IMR-90 (cell line): Measurements from ENCODE around the gene LIMK2. TPM values are rescaled to one million over a fixed set of nuclear protein-coding genes. Genes with fewer than 3 reads are reported as not detected.

Source experiments
- ATAC-seq: fragments of 200-7000 bp; cut with Tn5 transposase; 2 replicates; pipeline ENCODE4 v1.9.1; 2020; ENCODE audit warnings: low read depth, mild to moderate bottlenecking, moderate library complexity
- BruUV-seq: library from RNA; stranded (reverse); fragments of 400-500 nt; replicated peaks from 2 replicates; lab custom pipeline; 2021; lab: Mats Ljungman, UMichigan
- CTCF ChIA-PET: fragments of 300-600 bp; formaldehyde crosslinking; extraction: SDS; loops from one replicate; lab custom pipeline; 2021; ENCODE audit warnings: antibody characterized with exemption; lab: Yijun Ruan, JAX
- POLR2A ChIA-PET: fragments of 300-600 bp; sonication (Branson Sonifier 250); formaldehyde crosslinking; loops from one replicate; lab custom pipeline; 2022; ENCODE audit warnings: antibody characterized with exemption; ENCODE audit not compliant: unreplicated experiment; lab: Charles Lee
- DNase-seq: peaks from one replicate; pipeline ENCODE4 v3.0.0; 2013
- H2AFZ ChIP-seq: replicated peaks from 2 replicates; pipeline ENCODE3; 2013; ENCODE audit warnings: low read length, mild to moderate bottlenecking; ENCODE audit not compliant: poor library complexity
- H2AK5ac ChIP-seq: 2 replicates; pipeline ENCODE4 v1.6.1; 2013; ENCODE audit warnings: low read depth, low read length, inconsistent platforms
- H2AK9ac ChIP-seq: replicated peaks from 2 replicates; pipeline ENCODE3; 2013; ENCODE audit warnings: mild to moderate bottlenecking, low read depth, low read length, moderate library complexity; ENCODE audit not compliant: poor library complexity
- H2BK120ac ChIP-seq: 2 replicates; pipeline ENCODE4 v1.6.1; 2013; ENCODE audit warnings: low read depth, low read length, inconsistent platforms
- H2BK15ac ChIP-seq: 3 replicates; pipeline ENCODE4 v1.6.1; 2013; ENCODE audit warnings: low read depth, low read length, inconsistent platforms
- H2BK20ac ChIP-seq: 2 replicates; pipeline ENCODE4 v1.6.1; 2013; ENCODE audit warnings: low read depth, mild to moderate bottlenecking, inconsistent platforms, low read length, moderate library complexity
- H2BK5ac ChIP-seq: 2 replicates; pipeline ENCODE4 v1.6.1; 2013; ENCODE audit warnings: mild to moderate bottlenecking, low read depth, low read length, inconsistent platforms; ENCODE audit not compliant: poor library complexity, severe bottlenecking
- H3K14ac ChIP-seq: replicated peaks from 2 replicates; pipeline ENCODE4 v1.6.1; 2013; ENCODE audit warnings: low read depth, low read length, inconsistent platforms
- H3K18ac ChIP-seq: 2 replicates; pipeline ENCODE4 v1.6.1; 2013; ENCODE audit warnings: low read depth, low read length, control low read depth
- H3K23ac ChIP-seq: 2 replicates; pipeline ENCODE4 v1.6.1; 2013; ENCODE audit warnings: low read depth, low read length, inconsistent platforms
- H3K27ac ChIP-seq: 2 replicates; pipeline ENCODE4 v1.5.1; 2013; ENCODE audit warnings: mild to moderate bottlenecking, control low read depth, low read length; ENCODE audit not compliant: insufficient read depth
- H3K27me3 ChIP-seq: 2 replicates; pipeline ENCODE4 v1.6.1; 2013; ENCODE audit warnings: low read length; ENCODE audit not compliant: control insufficient read depth, insufficient read depth
- H3K36me3 ChIP-seq: 2 replicates; pipeline ENCODE4 v1.6.1; 2013; ENCODE audit warnings: low read length, mixed read lengths; ENCODE audit not compliant: control insufficient read depth, insufficient read depth
- H3K4ac ChIP-seq: 2 replicates; pipeline ENCODE4 v1.6.1; 2013; ENCODE audit warnings: low read depth, low read length, inconsistent platforms
- H3K4me1 ChIP-seq: 2 replicates; pipeline ENCODE4 v1.6.1; 2013; ENCODE audit warnings: low read length, mixed read lengths; ENCODE audit not compliant: control insufficient read depth, insufficient read depth
- H3K4me2 ChIP-seq: 2 replicates; pipeline ENCODE4 v1.6.1; 2013; ENCODE audit warnings: low read depth, mild to moderate bottlenecking, control low read depth, low read length, moderate library complexity
- H3K4me3 ChIP-seq: 2 replicates; pipeline ENCODE4 v1.5.1; 2013; ENCODE audit warnings: low read depth, mild to moderate bottlenecking, control low read depth, low read length, moderate library complexity; ENCODE audit not compliant: insufficient read depth
- H3K56ac ChIP-seq: 2 replicates; pipeline ENCODE4 v1.6.1; 2013; ENCODE audit warnings: low read length, inconsistent platforms; ENCODE audit not compliant: insufficient read depth; ENCODE audit errors: extremely low read depth
- H3K79me1 ChIP-seq, 2 experiments: 2 replicates each; pipeline ENCODE4 v1.6.1; 2013; ENCODE audit warnings: low read length in 2 of 2, inconsistent platforms in 1 of 2, low read depth in 1 of 2
- H3K9ac ChIP-seq: 2 replicates; pipeline ENCODE4 v1.6.1; 2013; ENCODE audit warnings: low read depth, low read length, control low read depth
- H3K9me1 ChIP-seq: 2 replicates; pipeline ENCODE4 v1.6.1; 2013; ENCODE audit warnings: low read length, inconsistent platforms; ENCODE audit not compliant: insufficient read depth
- H3K9me3 ChIP-seq: 2 replicates; pipeline ENCODE4 v1.6.1; 2013; ENCODE audit warnings: low read length; ENCODE audit not compliant: control insufficient read depth, insufficient read depth
- H4K20me1 ChIP-seq: 2 replicates; pipeline ENCODE4 v1.6.1; 2013; ENCODE audit warnings: low read length, inconsistent platforms; ENCODE audit not compliant: insufficient read depth
- H4K5ac ChIP-seq: 2 replicates; pipeline ENCODE4 v1.6.1; 2013; ENCODE audit warnings: mild to moderate bottlenecking, low read depth, low read length, control low read depth
- H4K8ac ChIP-seq, 2 experiments: 2 replicates each; pipeline ENCODE4 v1.6.1; 2013; ENCODE audit warnings: low read depth in 2 of 2, low read length in 2 of 2, control low read depth in 1 of 2, inconsistent platforms in 1 of 2
- H4K91ac ChIP-seq: 2 replicates; pipeline ENCODE4 v1.6.1; 2013; ENCODE audit warnings: low read depth, low read length, inconsistent platforms; ENCODE audit not compliant: insufficient read depth
- BHLHE40 ChIP-seq: fragments of 150-350 bp; IDR thresholded peaks from 2 replicates; pipeline ENCODE4 v1.6.1; 2016; ENCODE audit warnings: mild to moderate bottlenecking, low read depth, low read length
- CEBPB ChIP-seq: IDR thresholded peaks from 2 replicates; pipeline ENCODE4 v1.6.1; 2012; ENCODE audit warnings: low read depth, low read length, improper control_type of control experiment
- CHD1 ChIP-seq: IDR thresholded peaks from 2 replicates; pipeline ENCODE4 v1.6.1; 2012; ENCODE audit warnings: low read depth, low read length, improper control_type of control experiment
- FOS ChIP-seq: fragments of 150-350 bp; IDR thresholded peaks from 2 replicates; pipeline ENCODE4 v1.6.1; 2016; ENCODE audit warnings: low read depth, low read length
- MAFK ChIP-seq: IDR thresholded peaks from 2 replicates; pipeline ENCODE4 v1.6.1; 2012; ENCODE audit warnings: low read depth, low read length, improper control_type of control experiment
- MAZ ChIP-seq: IDR thresholded peaks from 2 replicates; pipeline ENCODE4 v1.6.1; 2012; ENCODE audit warnings: low read depth, mild to moderate bottlenecking, low read length, improper control_type of control experiment, moderate library complexity, borderline replicate concordance
- MXI1 ChIP-seq: IDR thresholded peaks from 2 replicates; pipeline ENCODE4 v1.6.1; 2012; ENCODE audit warnings: low read depth, mild to moderate bottlenecking, low read length, moderate library complexity, borderline replicate concordance
- NFE2L2 ChIP-seq: fragments of 150-350 bp; IDR thresholded peaks from 2 replicates; pipeline ENCODE4 v1.6.1; 2016; ENCODE audit warnings: low read depth, mild to moderate bottlenecking, low read length
- POLR2A ChIP-seq: IDR thresholded peaks from 2 replicates; pipeline ENCODE4 v1.6.1; 2012; ENCODE audit warnings: mild to moderate bottlenecking, low read depth, low read length
- RAD21 ChIP-seq: IDR thresholded peaks from 2 replicates; pipeline ENCODE4 v1.6.1; 2012; ENCODE audit warnings: low read length, improper control_type of control experiment
- RCOR1 ChIP-seq: IDR thresholded peaks from 2 replicates; pipeline ENCODE4 v1.6.1; 2012; ENCODE audit warnings: mild to moderate bottlenecking, low read length, improper control_type of control experiment; ENCODE audit not compliant: insufficient replicate concordance
- RFX5 ChIP-seq: IDR thresholded peaks from 2 replicates; pipeline ENCODE4 v1.8.0; 2012; ENCODE audit warnings: low read depth, mild to moderate bottlenecking, low read length, moderate library complexity
- whole genome bisulfite sequencing, 2 experiments: methylation state at CpG; one replicate each; pipeline versions ENCODE4 v1.1.5 to v1.1.7; 2013; ENCODE audit warnings: missing lambda C conversion rate in 2 of 2; ENCODE audit not compliant: insufficient read length in 1 of 2; ENCODE audit errors: extremely low coverage in 2 of 2; 5-methylcytosine and 5-hydroxymethylcytosine counted together
- dilution Hi-C: fragments of 300-500 bp; cut with HindIII; formaldehyde crosslinking; loops from one replicate; pipeline ENCODE4 v1.14.3; 2018; ENCODE audit warnings: low sequenced_read_pairs; ENCODE audit not compliant: unreplicated experiment
- in situ Hi-C: fragments of 300-500 bp; cut with MboI; formaldehyde crosslinking; loops from 3 replicates; pipeline ENCODE4 v1.14.3; 2019; ENCODE audit warnings: low sequenced_read_pairs, inconsistent platforms, mixed read lengths
- intact Hi-C: fragments of 100-400 bp; cut with micrococcal nuclease; formaldehyde crosslinking; loops from 2 replicates; pipeline ENCODE4 v1.10.0; 2022
- polyA plus RNA-seq, 3 experiments: library from polyadenylated mRNA; depleted of rRNA; stranded (reverse); fragments of >200 nt; gene quantifications; 2 replicates each; pipeline ENCODE4 v1.2.3, GENCODE V29; 2012; ENCODE audit warnings: low replicate concordance in 1 of 3
- total RNA-seq: library from RNA; depleted of rRNA; stranded (reverse); fragments of >200 nt; gene quantifications from 2 replicates; pipeline ENCODE4 v1.2.3, GENCODE V29; 2012
- TF ChIP-seq, protein P1 (sequence below): fragments of 150-350 bp; IDR thresholded peaks from 2 replicates; pipeline ENCODE4 v1.6.1; 2017; ENCODE audit warnings: mild to moderate bottlenecking, antibody characterized with exemption, low read length, low read depth
- TF ChIP-seq, protein P2 (sequence below): fragments of 150-350 bp; IDR thresholded peaks from 2 replicates; pipeline ENCODE4 v1.6.1; 2016; ENCODE audit warnings: low read depth, mild to moderate bottlenecking, low read length, moderate library complexity, borderline replicate concordance
- TF ChIP-seq, protein P3 (sequence below): conservative IDR thresholded peaks from 2 replicates; pipeline ENCODE4 v1.5.1; 2012; ENCODE audit warnings: mild to moderate bottlenecking, low read depth, low read length, improper control_type of control experiment

LIMK2 gene
- total and polyA plus RNA-seq, 2 of the 4 experiments (the other 2 are of a cell fraction), result 14.5 to 31.9 TPM

DNA sequence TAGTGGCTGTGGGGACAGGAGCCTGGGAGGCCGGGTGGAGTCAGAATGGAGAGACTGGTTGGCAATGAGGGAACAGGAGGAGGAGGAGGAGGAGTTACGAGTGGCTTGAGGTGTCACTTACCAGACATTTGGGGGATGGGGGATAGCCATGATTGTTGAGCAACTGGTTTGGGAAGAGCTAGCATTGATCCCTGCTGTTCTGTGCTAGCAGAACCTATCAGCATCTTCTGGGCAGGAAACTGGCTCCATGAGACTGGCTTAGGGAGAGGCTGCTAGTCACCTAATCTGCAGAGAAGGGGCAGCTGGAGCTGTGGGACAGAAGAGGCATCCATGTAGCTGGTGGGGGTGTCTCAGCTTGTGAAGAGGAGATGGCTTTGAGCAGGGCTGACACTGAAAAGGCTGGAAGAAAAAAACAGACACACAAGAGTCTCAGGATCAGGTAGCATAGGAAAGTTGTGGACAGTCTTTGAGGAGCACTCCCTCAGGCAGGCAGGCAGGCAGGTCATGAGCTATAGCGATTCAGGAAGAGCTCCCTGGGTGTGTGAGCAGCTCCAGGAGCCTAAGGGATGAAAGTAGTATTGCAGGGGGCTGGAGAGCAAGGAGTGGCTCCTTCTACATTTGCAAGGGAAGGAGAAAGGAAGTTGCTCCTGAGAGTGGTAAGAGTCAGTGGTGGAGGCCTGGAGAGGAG is 57.9 kb downstream of the LIMK2 start:
- Histone ChIP-seq H4K20me1 (peaks cover 6% of the 10 kb centered on the region; the same call in 1 of the 2 replicates), H2BK20ac (no peak overlapping the region), H3K4me1 (peaks cover 5% of the 10 kb centered on the region; the same call in 1 of the 2 replicates), H3K9me3 (no peaks in the 10 kb centered on the region), H3K14ac (no peak overlapping the region; the same call in 1 of the 2 replicates), H3K27ac (no peak overlapping the region), H3K36me3 (peaks cover 31% of the 10 kb centered on the region), H2AK9ac (peak overlapping the region; percentile 39), H3K9ac (no peak overlapping the region), H3K4ac (no peak overlapping the region), H3K4me2 (no peak overlapping the region), H3K18ac (no peak overlapping the region), H4K5ac (no peak overlapping the region), H3K27me3 (no peaks in the 10 kb centered on the region), H2BK120ac (no peak overlapping the region), H3K79me1 (no peaks in the 10 kb centered on the region; a peak in 2 of 4 replicates), H4K8ac (no peak overlapping the region), H2AFZ (no peak overlapping the region), H3K4me3 (no peak overlapping the region), H4K91ac (no peak overlapping the region), H3K56ac (no peak overlapping the region), H3K23ac (no peak overlapping the region), H2AK5ac (no peak overlapping the region), H3K9me1 (peaks cover 14% of the 10 kb centered on the region), H2BK5ac (no peak overlapping the region), H2BK15ac (no peak overlapping the region; the same call in 2 of the 3 replicates)
- dilution Hi-C loops (no loop called here), intact Hi-C loops (no loop called here), in situ Hi-C loops (no loop called here)
- POLR2A ChIA-PET, result no interaction called here
- no peak for TF ChIP-seq BHLHE40
- TF ChIP-seq, protein P1, sequence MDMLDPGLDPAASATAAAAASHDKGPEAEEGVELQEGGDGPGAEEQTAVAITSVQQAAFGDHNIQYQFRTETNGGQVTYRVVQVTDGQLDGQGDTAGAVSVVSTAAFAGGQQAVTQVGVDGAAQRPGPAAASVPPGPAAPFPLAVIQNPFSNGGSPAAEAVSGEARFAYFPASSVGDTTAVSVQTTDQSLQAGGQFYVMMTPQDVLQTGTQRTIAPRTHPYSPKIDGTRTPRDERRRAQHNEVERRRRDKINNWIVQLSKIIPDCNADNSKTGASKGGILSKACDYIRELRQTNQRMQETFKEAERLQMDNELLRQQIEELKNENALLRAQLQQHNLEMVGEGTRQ, result no peak
- no peak for TF ChIP-seq MAFK
- TF ChIP-seq MAZ, result no peak
- no peak for TF ChIP-seq CEBPB
- TF ChIP-seq NFE2L2, result no peak
- TF ChIP-seq, protein P2, sequence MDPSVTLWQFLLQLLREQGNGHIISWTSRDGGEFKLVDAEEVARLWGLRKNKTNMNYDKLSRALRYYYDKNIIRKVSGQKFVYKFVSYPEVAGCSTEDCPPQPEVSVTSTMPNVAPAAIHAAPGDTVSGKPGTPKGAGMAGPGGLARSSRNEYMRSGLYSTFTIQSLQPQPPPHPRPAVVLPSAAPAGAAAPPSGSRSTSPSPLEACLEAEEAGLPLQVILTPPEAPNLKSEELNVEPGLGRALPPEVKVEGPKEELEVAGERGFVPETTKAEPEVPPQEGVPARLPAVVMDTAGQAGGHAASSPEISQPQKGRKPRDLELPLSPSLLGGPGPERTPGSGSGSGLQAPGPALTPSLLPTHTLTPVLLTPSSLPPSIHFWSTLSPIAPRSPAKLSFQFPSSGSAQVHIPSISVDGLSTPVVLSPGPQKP, result no peak
- no peak for TF ChIP-seq MXI1
- no peak for TF ChIP-seq RAD21
- TF ChIP-seq CHD1, result no peak
- no peak for TF ChIP-seq RFX5
- TF ChIP-seq FOS, result no peak
- TF ChIP-seq, protein P3, sequence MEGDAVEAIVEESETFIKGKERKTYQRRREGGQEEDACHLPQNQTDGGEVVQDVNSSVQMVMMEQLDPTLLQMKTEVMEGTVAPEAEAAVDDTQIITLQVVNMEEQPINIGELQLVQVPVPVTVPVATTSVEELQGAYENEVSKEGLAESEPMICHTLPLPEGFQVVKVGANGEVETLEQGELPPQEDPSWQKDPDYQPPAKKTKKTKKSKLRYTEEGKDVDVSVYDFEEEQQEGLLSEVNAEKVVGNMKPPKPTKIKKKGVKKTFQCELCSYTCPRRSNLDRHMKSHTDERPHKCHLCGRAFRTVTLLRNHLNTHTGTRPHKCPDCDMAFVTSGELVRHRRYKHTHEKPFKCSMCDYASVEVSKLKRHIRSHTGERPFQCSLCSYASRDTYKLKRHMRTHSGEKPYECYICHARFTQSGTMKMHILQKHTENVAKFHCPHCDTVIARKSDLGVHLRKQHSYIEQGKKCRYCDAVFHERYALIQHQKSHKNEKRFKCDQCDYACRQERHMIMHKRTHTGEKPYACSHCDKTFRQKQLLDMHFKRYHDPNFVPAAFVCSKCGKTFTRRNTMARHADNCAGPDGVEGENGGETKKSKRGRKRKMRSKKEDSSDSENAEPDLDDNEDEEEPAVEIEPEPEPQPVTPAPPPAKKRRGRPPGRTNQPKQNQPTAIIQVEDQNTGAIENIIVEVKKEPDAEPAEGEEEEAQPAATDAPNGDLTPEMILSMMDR, result no peak
- no peak for TF ChIP-seq RCOR1
- TF ChIP-seq POLR2A, result no peak
- BruUV-seq, result no TSS peak
- DNase-seq (no peak), ATAC-seq (no peak)
- CTCF ChIA-PET, result no interaction called here
- WGBS, 2 experiments, result 54% methylated on average over 2 of the region's 3 CpGs; no CpG with 5 or more reads in 1 of the 2 experiments
